ENCODE results near the gene ARL6IP6.

- TF ChIP-seq STAG1 (CRISPR knock-in tag; IDR thresholded peaks at IDR 0.05) (no peak), SIN3A (IDR thresholded peaks at IDR 0.05; ENCODE audit: borderline replicate concordance, low read depth, low read length) (no peak), ZNF567 (CRISPR knock-in tag; IDR thresholded peaks at IDR 0.05; ENCODE audit: borderline replicate concordance) (no peak), ZKSCAN8 (CRISPR knock-in tag; IDR thresholded peaks at IDR 0.05; ENCODE audit: borderline replicate concordance) (no peak), FOXK1 (CRISPR knock-in tag; IDR thresholded peaks at IDR 0.05; ENCODE audit: borderline replicate concordance, low read depth) (no peak), POLR2A (IDR thresholded peaks at IDR 0.05; ENCODE audit: insufficient read depth in 1 of 2, low read depth in 2 of 2, low read length in 2 of 2) (no peak), MEF2D (CRISPR knock-in tag; IDR thresholded peaks at IDR 0.05) (no peak), ZZZ3 (CRISPR knock-in tag; IDR thresholded peaks at IDR 0.05; ENCODE audit: borderline replicate concordance) (no peak), NFIC (IDR thresholded peaks at IDR 0.05; ENCODE audit: low read length) (no peak), MXI1 (IDR thresholded peaks at IDR 0.05; ENCODE audit: borderline replicate concordance, low read depth, low read length) (no peak), ZNF550 (CRISPR knock-in tag; IDR thresholded peaks at IDR 0.05; ENCODE audit: borderline replicate concordance) (no peak)
- TF ChIP-seq, protein P1, sequence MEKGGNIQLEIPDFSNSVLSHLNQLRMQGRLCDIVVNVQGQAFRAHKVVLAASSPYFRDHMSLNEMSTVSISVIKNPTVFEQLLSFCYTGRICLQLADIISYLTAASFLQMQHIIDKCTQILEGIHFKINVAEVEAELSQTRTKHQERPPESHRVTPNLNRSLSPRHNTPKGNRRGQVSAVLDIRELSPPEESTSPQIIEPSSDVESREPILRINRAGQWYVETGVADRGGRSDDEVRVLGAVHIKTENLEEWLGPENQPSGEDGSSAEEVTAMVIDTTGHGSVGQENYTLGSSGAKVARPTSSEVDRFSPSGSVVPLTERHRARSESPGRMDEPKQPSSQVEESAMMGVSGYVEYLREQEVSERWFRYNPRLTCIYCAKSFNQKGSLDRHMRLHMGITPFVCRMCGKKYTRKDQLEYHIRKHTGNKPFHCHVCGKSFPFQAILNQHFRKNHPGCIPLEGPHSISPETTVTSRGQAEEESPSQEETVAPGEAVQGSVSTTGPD (CRISPR knock-in tag; IDR thresholded peaks at IDR 0.05): no peak
- TF ChIP-seq, protein P2, sequence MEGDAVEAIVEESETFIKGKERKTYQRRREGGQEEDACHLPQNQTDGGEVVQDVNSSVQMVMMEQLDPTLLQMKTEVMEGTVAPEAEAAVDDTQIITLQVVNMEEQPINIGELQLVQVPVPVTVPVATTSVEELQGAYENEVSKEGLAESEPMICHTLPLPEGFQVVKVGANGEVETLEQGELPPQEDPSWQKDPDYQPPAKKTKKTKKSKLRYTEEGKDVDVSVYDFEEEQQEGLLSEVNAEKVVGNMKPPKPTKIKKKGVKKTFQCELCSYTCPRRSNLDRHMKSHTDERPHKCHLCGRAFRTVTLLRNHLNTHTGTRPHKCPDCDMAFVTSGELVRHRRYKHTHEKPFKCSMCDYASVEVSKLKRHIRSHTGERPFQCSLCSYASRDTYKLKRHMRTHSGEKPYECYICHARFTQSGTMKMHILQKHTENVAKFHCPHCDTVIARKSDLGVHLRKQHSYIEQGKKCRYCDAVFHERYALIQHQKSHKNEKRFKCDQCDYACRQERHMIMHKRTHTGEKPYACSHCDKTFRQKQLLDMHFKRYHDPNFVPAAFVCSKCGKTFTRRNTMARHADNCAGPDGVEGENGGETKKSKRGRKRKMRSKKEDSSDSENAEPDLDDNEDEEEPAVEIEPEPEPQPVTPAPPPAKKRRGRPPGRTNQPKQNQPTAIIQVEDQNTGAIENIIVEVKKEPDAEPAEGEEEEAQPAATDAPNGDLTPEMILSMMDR (CRISPR knock-in tag; IDR thresholded peaks at IDR 0.05): no peak
- TF ChIP-seq, protein P3, sequence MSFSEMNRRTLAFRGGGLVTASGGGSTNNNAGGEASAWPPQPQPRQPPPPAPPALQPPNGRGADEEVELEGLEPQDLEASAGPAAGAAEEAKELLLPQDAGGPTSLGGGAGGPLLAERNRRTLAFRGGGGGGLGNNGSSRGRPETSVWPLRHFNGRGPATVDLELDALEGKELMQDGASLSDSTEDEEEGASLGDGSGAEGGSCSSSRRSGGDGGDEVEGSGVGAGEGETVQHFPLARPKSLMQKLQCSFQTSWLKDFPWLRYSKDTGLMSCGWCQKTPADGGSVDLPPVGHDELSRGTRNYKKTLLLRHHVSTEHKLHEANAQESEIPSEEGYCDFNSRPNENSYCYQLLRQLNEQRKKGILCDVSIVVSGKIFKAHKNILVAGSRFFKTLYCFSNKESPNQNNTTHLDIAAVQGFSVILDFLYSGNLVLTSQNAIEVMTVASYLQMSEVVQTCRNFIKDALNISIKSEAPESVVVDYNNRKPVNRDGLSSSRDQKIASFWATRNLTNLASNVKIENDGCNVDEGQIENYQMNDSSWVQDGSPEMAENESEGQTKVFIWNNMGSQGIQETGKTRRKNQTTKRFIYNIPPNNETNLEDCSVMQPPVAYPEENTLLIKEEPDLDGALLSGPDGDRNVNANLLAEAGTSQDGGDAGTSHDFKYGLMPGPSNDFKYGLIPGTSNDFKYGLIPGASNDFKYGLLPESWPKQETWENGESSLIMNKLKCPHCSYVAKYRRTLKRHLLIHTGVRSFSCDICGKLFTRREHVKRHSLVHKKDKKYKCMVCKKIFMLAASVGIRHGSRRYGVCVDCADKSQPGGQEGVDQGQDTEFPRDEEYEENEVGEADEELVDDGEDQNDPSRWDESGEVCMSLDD (CRISPR knock-in tag; IDR thresholded peaks at IDR 0.05; ENCODE audit: borderline replicate concordance): no peak
Observed at GRCh38 chr2:152729844-152730243, 11.4 kb downstream of the ARL6IP6 start.
